Measurements from ENCODE around the gene TADA2B.

GRCh38 chr4:7025040-7025602 is 18.1 kb upstream of the TADA2B start:
- TF ChIP-seq CTCF (IDR thresholded peaks at IDR 0.05) (no peak), POLR2A (IDR thresholded peaks at IDR 0.05) (no peak)
